Body of pancreas (tissue), 4 donors: ENCODE measurements around the gene PLPPR3.

Source experiments
- CTCF ChIP-seq, 7 experiments: fragments of 450-650 bp in 4 of 7; fragments of 200-600 bp in 3 of 7; sonication (generic) in 3 of 7; IDR thresholded peaks; one replicate each; pipeline ENCODE4 v1.5.1; 2016 to 2019; ENCODE audit warnings: antibody characterized with exemption in 7 of 7
- POLR2A ChIP-seq, 3 donors: fragments of 450-650 bp; IDR thresholded peaks; one replicate each; pipeline ENCODE4 v1.6.1; 2016; ENCODE audit warnings: antibody characterized with exemption in 3 of 3, mild to moderate bottlenecking in 2 of 3

GRCh38 chr19:797528-798414, 24.0 kb downstream of the PLPPR3 start:
- TF ChIP-seq CTCF (IDR thresholded peaks at IDR 0.05) = peak in 1 of 7 experiments; percentile 40
- peak in 2 of 3 donors; percentile 6 to 20 for TF ChIP-seq POLR2A (IDR thresholded peaks at IDR 0.05)
